Gastroesophageal sphincter (tissue), 2 donors: Measurements from ENCODE around the gene ZNF385B.

Experiments
- EP300 ChIP-seq: sonication (generic); formaldehyde crosslinking; IDR thresholded peaks from one replicate; pipeline ENCODE4 v1.6.1; 2017; ENCODE audit warnings: antibody characterized with exemption, mild to moderate bottlenecking
- POLR2A ChIP-seq, 2 donors: fragments of 450-650 bp; IDR thresholded peaks; one replicate each; pipeline ENCODE4 v1.6.1; 2017; ENCODE audit warnings: antibody characterized with exemption in 2 of 2, mild to moderate bottlenecking in 2 of 2, moderate library complexity in 1 of 2

GRCh38 chr2:179642462-179642861, 218.9 kb downstream of the ZNF385B start:
- TF ChIP-seq POLR2A (IDR thresholded peaks at IDR 0.05) (no peak), EP300 (no peak)
